K562 (cell line): ENCODE measurements around the gene DUSP9. TPM values are rescaled to one million over a fixed set of nuclear protein-coding genes. Genes with fewer than 3 reads are reported as not detected.

Experiments
- ATAC-seq: fragments of 200-7000 bp; cut with Tn5 transposase; 3 replicates; pipeline ENCODE4 v1.9.1; 2020; ENCODE audit warnings: moderate library complexity
- BruUV-seq: library from RNA; stranded (reverse); fragments of 400-500 nt; replicated peaks from 2 replicates; lab custom pipeline; 2021; lab: Mats Ljungman, UMichigan
- CTCF ChIA-PET: fragments of 300-600 bp; formaldehyde crosslinking; extraction: SDS; loops from one replicate; lab custom pipeline; 2021; ENCODE audit warnings: low intra/inter-chr PET ratio; lab: Yijun Ruan, JAX
- POLR2A ChIA-PET: fragments of 300-600, 350-650 bp; sonication (Branson Sonifier 250); formaldehyde crosslinking; extraction: SDS; loops from one replicate; lab custom pipeline; 2021; ENCODE audit warnings: antibody characterized with exemption, inconsistent platforms; lab: Yijun Ruan, JAX
- DNase-seq, 4 experiments: peaks; one replicate each; pipeline versions ENCODE4 v3.0.0 to v3.0.0-alpha.2; 2011 to 2018; ENCODE audit warnings: low spot score in 3 of 4, mixed read lengths in 3 of 4; ENCODE audit errors: extremely low read depth in 1 of 4
- FAIRE-seq: peaks from 2 replicates; lab custom pipeline; 2011; peaks lifted over from hg19 to GRCh38; lab: Jason Lieb, UNC
- H2AFZ ChIP-seq: 2 replicates; pipeline ENCODE4 v1.6.0; 2011; ENCODE audit warnings: low read depth, low read length, control low read depth, inconsistent platforms
- H3K27ac ChIP-seq: fragments of 200-600 bp; 3 replicates; pipeline ENCODE4 v1.8.0; 2011; ENCODE audit warnings: low read depth, mild to moderate bottlenecking, control low read depth, inconsistent platforms, low read length, moderate library complexity, mixed read lengths; ENCODE audit errors: extremely low read depth
- H3K27me3 ChIP-seq, 2 experiments: fragments of 300-600 bp in 1 of 2; 2 replicates in 1 of 2; 3 replicates in 1 of 2; pipeline versions ENCODE4 v1.6.0 to v1.8.0; 2011; ENCODE audit warnings: inconsistent platforms in 2 of 2, low read length in 2 of 2, mild to moderate bottlenecking in 1 of 2, mixed read lengths in 1 of 2, moderate library complexity in 1 of 2; ENCODE audit not compliant: control insufficient read depth in 2 of 2, insufficient read depth in 2 of 2
- H3K36me3 ChIP-seq: fragments of 300-600 bp; 3 replicates; pipeline ENCODE4 v1.8.0; 2011; ENCODE audit warnings: mild to moderate bottlenecking, low read length, inconsistent platforms; ENCODE audit not compliant: control insufficient read depth, insufficient read depth
- H3K4me1 ChIP-seq, 2 experiments: fragments of 200-600 bp in 1 of 2; replicated peaks in 1 of 2; 2 replicates in 1 of 2; 3 replicates in 1 of 2; pipeline versions ENCODE4 v1.5.1 to v1.8.0; 2011; ENCODE audit warnings: inconsistent platforms in 2 of 2, low read length in 2 of 2, mild to moderate bottlenecking in 1 of 2, mixed read lengths in 1 of 2, moderate library complexity in 1 of 2; ENCODE audit not compliant: control insufficient read depth in 2 of 2, insufficient read depth in 2 of 2
- H3K4me2 ChIP-seq: 2 replicates; pipeline ENCODE4 v1.6.1; 2011; ENCODE audit warnings: low read length, control low read depth, inconsistent platforms, mixed read lengths; ENCODE audit not compliant: insufficient read depth
- H3K4me3 ChIP-seq: fragments of 200-600 bp; sonication (generic), shearing (Covaris generic); 2 replicates; pipeline ENCODE4 v1.5.1; 2016; ENCODE audit warnings: control low read depth, inconsistent platforms
- H3K79me2 ChIP-seq: fragments of 200-600 bp; 3 replicates; pipeline ENCODE4 v1.8.0; 2011; ENCODE audit warnings: low read length, inconsistent platforms; ENCODE audit not compliant: control insufficient read depth, insufficient read depth
- H3K9ac ChIP-seq, 2 experiments: 2 replicates each; pipeline versions ENCODE4 v1.6.0 to v1.6.1; 2011; ENCODE audit warnings: low read depth in 2 of 2, low read length in 2 of 2, control low read depth in 1 of 2, inconsistent platforms in 1 of 2, mild to moderate bottlenecking in 1 of 2, mixed read lengths in 1 of 2; ENCODE audit not compliant: insufficient read depth in 1 of 2
- H3K9me1 ChIP-seq: one replicate; pipeline ENCODE4 v1.6.0; 2011; ENCODE audit warnings: inconsistent platforms, mild to moderate bottlenecking, low read length, moderate library complexity; ENCODE audit not compliant: control insufficient read depth, insufficient read depth
- H3K9me3 ChIP-seq: replicated peaks from 2 replicates; pipeline ENCODE4 v1.5.1; 2011; ENCODE audit warnings: low read depth, low read length, inconsistent platforms; ENCODE audit not compliant: control insufficient read depth, insufficient read depth
- H4K20me1 ChIP-seq: replicated peaks from 2 replicates; pipeline ENCODE4 v1.6.1; 2011; ENCODE audit warnings: low read length, inconsistent platforms, mixed read lengths; ENCODE audit not compliant: control insufficient read depth, insufficient read depth
- ATF7 ChIP-seq: fragments of 450-650 bp; IDR thresholded peaks from 2 replicates; pipeline ENCODE4 v1.7.1; 2014; ENCODE audit warnings: mild to moderate bottlenecking, moderate library complexity
- FOSL1 ChIP-seq: fragments of 200-800 bp; sonication (Bioruptor generic); conservative IDR thresholded peaks from 2 replicates; pipeline ENCODE4 v1.6.1; 2016; ENCODE audit warnings: missing genetic modification characterization, missing compliant biosample characterization
- JUN ChIP-seq, 2 experiments: sonication (generic) in 1 of 2; formaldehyde crosslinking in 1 of 2; IDR thresholded peaks; 2 replicates each; pipeline versions ENCODE4 v1.6.1 to v1.8.0; 2012 to 2022; ENCODE audit warnings: borderline replicate concordance in 2 of 2, mild to moderate bottlenecking in 2 of 2, improper control_type of control experiment in 1 of 2, low read depth in 1 of 2, low read length in 1 of 2, missing genetic modification reagents in 1 of 2
- NR1H2 ChIP-seq: sonication (generic); formaldehyde crosslinking; IDR thresholded peaks from 2 replicates; pipeline ENCODE4 v1.4.0; 2020; ENCODE audit warnings: mild to moderate bottlenecking, missing genetic modification reagents
- NRF1 ChIP-seq, 2 experiments: fragments of 450-650 bp; IDR thresholded peaks in 1 of 2; conservative IDR thresholded peaks in 1 of 2; 2 replicates each; pipeline ENCODE4 v1.6.1; 2014; ENCODE audit warnings: mild to moderate bottlenecking in 2 of 2
- RBFOX2 ChIP-seq: fragments of 200-400 bp; formaldehyde crosslinking; IDR thresholded peaks from 2 replicates; pipeline ENCODE4 v1.6.1; 2017; ENCODE audit warnings: low read depth, mild to moderate bottlenecking, low read length, moderate library complexity
- SPI1 ChIP-seq: IDR thresholded peaks from 2 replicates; pipeline ENCODE4 v1.6.1; 2011; ENCODE audit warnings: low read depth, low read length, control low read depth, borderline replicate concordance
- TCFL5 ChIP-seq: fragments of 250-450 bp; sonication (Bioruptor Pico); conservative IDR thresholded peaks from 2 replicates; pipeline ENCODE4 v1.6.1; 2021; ENCODE audit warnings: mild to moderate bottlenecking, moderate library complexity, matching md5 sums
- ZNF592 ChIP-seq: fragments of 450-650 bp; IDR thresholded peaks from 2 replicates; pipeline ENCODE4 v1.6.1; 2017; ENCODE audit warnings: antibody characterized with exemption, mild to moderate bottlenecking
- WGBS: fragments of 100-300 bp; shearing (Covaris generic); methylation state at CpG from one replicate; pipeline ENCODE4 v1.1.6; 2016; ENCODE audit warnings: low coverage, mixed read lengths; ENCODE audit not compliant: insufficient coverage; ENCODE audit errors: missing lambda C conversion rate; 5-methylcytosine and 5-hydroxymethylcytosine counted together
- in situ Hi-C: fragments of 300-500 bp; cut with MboI; formaldehyde crosslinking; loops from 4 replicates; pipeline ENCODE4 v1.15.0; 2018; ENCODE audit warnings: inconsistent platforms, mixed read lengths
- intact Hi-C: fragments of 100-400 bp; cut with micrococcal nuclease; formaldehyde crosslinking; loops from 2 replicates; pipeline ENCODE4 v1.14.2; 2022
- polyA plus RNA-seq, 8 experiments: library from polyadenylated mRNA; depleted of rRNA in 4 of 8; stranded (reverse) in 5 of 8; unstranded in 3 of 8; fragments of >200 nt; fragmentation: Nextera tagmentation in 2 of 8; fragmentation: Illumina TruSeq in 1 of 8; extraction: Ambion mirVana in 2 of 8; extraction: Trizol in 1 of 8; gene quantifications; 2 replicates each; pipeline versions ENCODE4 v1.2.1 to v1.2.3, GENCODE V29; 2011 to 2014; ENCODE audit warnings: inconsistent platforms in 1 of 8, missing spikeins in 1 of 8
- total RNA-seq, 7 experiments: library from RNA; depleted of rRNA in 6 of 7; stranded (reverse); fragments of >200 nt in 6 of 7; fragmentation: Illumina TruSeq in 2 of 7; extraction: Trizol in 2 of 7; gene quantifications; 2 replicates each; pipeline versions ENCODE4 v1.2.1 to v1.2.3, GENCODE V29; 2011 to 2021; ENCODE audit warnings: low replicate concordance in 1 of 7
- TF ChIP-seq, protein P1 (sequence below), 3 experiments: fragments of 200-800 bp in 1 of 3; fragments of 250-450 bp in 1 of 3; fragments of 450-650 bp in 1 of 3; sonication (Bioruptor Pico) in 1 of 3; sonication (Bioruptor generic) in 1 of 3; formaldehyde crosslinking in 1 of 3; IDR thresholded peaks; 2 replicates each; pipeline versions ENCODE4 v1.6.1 to v1.8.0; 2016 to 2022; ENCODE audit warnings: mild to moderate bottlenecking in 2 of 3, missing genetic modification characterization in 2 of 3, missing compliant biosample characterization in 1 of 3, moderate library complexity in 1 of 3

DUSP9 gene
- total and polyA plus RNA-seq, 9 of the 15 experiments (the other 6 are each of a cell fraction or from before 2014, with no cell fraction given): 0.11 to 14.1 (median 5.5) TPM

DNA sequence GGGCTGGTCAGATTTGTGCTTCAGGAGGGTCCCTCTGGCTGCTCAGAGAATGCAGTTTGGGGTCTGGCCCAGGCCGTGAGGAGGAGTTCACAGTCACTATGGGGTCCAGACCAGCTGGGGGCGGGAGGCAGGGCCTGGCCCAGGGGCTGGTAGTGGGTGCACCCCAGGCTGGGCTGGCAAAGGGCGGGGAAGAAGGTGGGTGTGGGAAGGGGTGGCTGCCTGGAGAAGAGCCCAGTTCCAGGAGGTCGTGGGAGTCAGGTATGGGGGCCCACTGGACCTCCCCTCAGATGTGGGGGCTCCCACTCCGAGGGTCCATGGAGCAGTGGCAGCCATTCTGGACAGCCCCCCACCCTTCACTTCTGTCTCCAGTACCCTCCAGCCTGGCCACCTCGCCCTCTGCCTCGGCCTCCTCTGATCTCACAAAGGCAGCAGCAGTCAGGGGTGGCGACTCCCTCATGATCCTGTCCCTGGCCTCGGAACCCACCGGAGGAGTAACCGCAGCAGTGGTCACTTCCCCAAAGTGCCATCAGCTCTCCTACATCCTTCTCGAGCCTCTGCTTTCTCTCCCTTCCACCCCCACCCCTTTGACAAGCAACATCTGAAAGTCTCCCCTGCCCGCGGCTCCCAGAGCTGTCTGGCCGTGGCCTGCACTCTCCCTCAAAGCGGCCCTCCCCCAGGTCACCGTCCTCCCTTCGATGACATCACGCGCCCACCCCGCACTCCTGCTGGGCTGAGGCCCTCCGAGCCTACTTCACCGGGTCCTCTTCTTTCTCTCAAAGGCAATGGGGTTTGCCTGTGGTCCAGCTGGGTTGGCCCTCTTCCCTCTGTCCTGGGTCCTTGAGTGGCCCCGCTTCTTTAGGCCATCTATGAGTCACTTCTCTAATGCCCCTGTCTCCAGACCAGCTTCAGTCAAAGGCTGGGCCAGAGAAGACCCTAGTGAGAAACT, 39.0 kb downstream of the DUSP9 start:
- WGBS: 16% methylated on average over 22 of the region's 24 CpGs
- Histone ChIP-seq H4K20me1 (peaks cover 8% of the 10 kb centered on the region), H3K9me1 (no peaks in the 10 kb centered on the region), H3K9me3 (peaks cover 1% of the 10 kb centered on the region; the same call in 1 of the 2 replicates), H3K9ac (peak overlapping the region; percentile 71 to 86), H3K79me2 (peaks cover 26% of the 10 kb centered on the region), H2AFZ (peak overlapping the region; percentile 79), H3K4me1 (peaks cover 16 to 51% of the 10 kb centered on the region in 2 experiments; a peak in 4 of 5 replicates), H3K4me3 (peak overlapping the region; percentile 49), H3K36me3 (peaks cover 13% of the 10 kb centered on the region; the same call in 1 of the 3 replicates), H3K4me2 (peak overlapping the region; percentile 78), H3K27ac (peak overlapping the region; percentile 92; the same call in 2 of the 3 replicates), H3K27me3 (no peaks in the 10 kb centered on the region)
- intact Hi-C loops: loop anchor here (1.0 kb wide), 1 partner anchor 10 kb away; no protein-coding TSS in a partner anchor
- TSS peak; percentile 68 for BruUV-seq
- ATAC-seq: peak; percentile 54
- CTCF ChIA-PET: no interaction called here
- POLR2A ChIA-PET: interaction anchor here (1.0 kb wide), 2 partner anchors 23 to 45 kb away, joined by 3 read pairs; no protein-coding TSS in a partner anchor
- in situ Hi-C loops: no loop called here
- FAIRE-seq: peak; percentile 37
- DNase-seq: peak; percentile 33 to 69 (median 36)
- peak; percentile 72 for TF ChIP-seq SPI1
- 0 out of 2 replicates have a peak, but pooled peaks have one; percentile 28 for TF ChIP-seq RBFOX2
- TF ChIP-seq JUN (IDR thresholded peaks at IDR 0.05; ENCODE audit: borderline replicate concordance, low read depth, low read length): no peak
- 0 out of 2 replicates have a peak, but pooled peaks have one; percentile 41 for TF ChIP-seq JUN (CRISPR knock-in tag; IDR thresholded peaks at IDR 0.05; ENCODE audit: borderline replicate concordance)
- TF ChIP-seq ZNF592: no peak
- TF ChIP-seq ATF7: peak; percentile 68; the same call in 1 of the 2 replicates
- 0 out of 4 replicates have a peak, but pooled peaks of 1 of the 2 experiments have one; percentile 14 for TF ChIP-seq NRF1 (conservative IDR thresholded peaks at IDR 0.05 in 1 of 2, IDR thresholded peaks at IDR 0.05 in 1 of 2)
- TF ChIP-seq FOSL1 (tag): peak; percentile 67
- TF ChIP-seq, protein P1, sequence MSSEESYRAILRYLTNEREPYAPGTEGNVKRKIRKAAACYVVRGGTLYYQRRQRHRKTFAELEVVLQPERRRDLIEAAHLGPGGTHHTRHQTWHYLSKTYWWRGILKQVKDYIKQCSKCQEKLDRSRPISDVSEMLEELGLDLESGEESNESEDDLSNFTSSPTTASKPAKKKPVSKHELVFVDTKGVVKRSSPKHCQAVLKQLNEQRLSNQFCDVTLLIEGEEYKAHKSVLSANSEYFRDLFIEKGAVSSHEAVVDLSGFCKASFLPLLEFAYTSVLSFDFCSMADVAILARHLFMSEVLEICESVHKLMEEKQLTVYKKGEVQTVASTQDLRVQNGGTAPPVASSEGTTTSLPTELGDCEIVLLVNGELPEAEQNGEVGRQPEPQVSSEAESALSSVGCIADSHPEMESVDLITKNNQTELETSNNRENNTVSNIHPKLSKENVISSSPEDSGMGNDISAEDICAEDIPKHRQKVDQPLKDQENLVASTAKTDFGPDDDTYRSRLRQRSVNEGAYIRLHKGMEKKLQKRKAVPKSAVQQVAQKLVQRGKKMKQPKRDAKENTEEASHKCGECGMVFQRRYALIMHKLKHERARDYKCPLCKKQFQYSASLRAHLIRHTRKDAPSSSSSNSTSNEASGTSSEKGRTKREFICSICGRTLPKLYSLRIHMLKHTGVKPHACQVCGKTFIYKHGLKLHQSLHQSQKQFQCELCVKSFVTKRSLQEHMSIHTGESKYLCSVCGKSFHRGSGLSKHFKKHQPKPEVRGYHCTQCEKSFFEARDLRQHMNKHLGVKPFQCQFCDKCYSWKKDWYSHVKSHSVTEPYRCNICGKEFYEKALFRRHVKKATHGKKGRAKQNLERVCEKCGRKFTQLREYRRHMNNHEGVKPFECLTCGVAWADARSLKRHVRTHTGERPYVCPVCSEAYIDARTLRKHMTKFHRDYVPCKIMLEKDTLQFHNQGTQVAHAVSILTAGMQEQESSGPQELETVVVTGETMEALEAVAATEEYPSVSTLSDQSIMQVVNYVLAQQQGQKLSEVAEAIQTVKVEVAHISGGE (CRISPR knock-in tag; IDR thresholded peaks at IDR 0.05): no peak
- TF ChIP-seq TCFL5 (CRISPR knock-in tag): no peak
- TF ChIP-seq NR1H2 (CRISPR knock-in tag): no peak
